Measurements from ENCODE around the gene CNTN2.

GRCh38 chr1:205074084-205074483, 31.1 kb downstream of the CNTN2 start:
- TF ChIP-seq, protein P1, sequence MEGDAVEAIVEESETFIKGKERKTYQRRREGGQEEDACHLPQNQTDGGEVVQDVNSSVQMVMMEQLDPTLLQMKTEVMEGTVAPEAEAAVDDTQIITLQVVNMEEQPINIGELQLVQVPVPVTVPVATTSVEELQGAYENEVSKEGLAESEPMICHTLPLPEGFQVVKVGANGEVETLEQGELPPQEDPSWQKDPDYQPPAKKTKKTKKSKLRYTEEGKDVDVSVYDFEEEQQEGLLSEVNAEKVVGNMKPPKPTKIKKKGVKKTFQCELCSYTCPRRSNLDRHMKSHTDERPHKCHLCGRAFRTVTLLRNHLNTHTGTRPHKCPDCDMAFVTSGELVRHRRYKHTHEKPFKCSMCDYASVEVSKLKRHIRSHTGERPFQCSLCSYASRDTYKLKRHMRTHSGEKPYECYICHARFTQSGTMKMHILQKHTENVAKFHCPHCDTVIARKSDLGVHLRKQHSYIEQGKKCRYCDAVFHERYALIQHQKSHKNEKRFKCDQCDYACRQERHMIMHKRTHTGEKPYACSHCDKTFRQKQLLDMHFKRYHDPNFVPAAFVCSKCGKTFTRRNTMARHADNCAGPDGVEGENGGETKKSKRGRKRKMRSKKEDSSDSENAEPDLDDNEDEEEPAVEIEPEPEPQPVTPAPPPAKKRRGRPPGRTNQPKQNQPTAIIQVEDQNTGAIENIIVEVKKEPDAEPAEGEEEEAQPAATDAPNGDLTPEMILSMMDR (IDR thresholded peaks at IDR 0.05; ENCODE audit: low read length): no peak
- no peak for TF ChIP-seq EZH2phosphoT487 (IDR thresholded peaks at IDR 0.05; ENCODE audit: low read length)

Measured in MM.1S (cell line).